Adrenal gland (tissue), 5 donors: Measurements from ENCODE around the gene PPFIA1.

Experiments used
- POLR2A ChIP-seq, 2 donors: fragments of 450-650 bp; IDR thresholded peaks; one replicate each; pipeline ENCODE4 v1.6.1; 2017; ENCODE audit warnings: antibody characterized with exemption in 2 of 2, mild to moderate bottlenecking in 2 of 2, moderate library complexity in 1 of 2
- TF ChIP-seq, protein P1 (sequence below), 6 experiments: fragments of 450-650 bp in 4 of 6; fragments of 200-600 bp in 2 of 6; sonication (generic) in 1 of 6; IDR thresholded peaks; 1 replicate in 5 of 6; 2 replicates in 1 of 6; pipeline versions ENCODE4 v1.5.1 to v1.8.0; 2016 to 2021; ENCODE audit warnings: antibody characterized with exemption in 6 of 6, mild to moderate bottlenecking in 2 of 6, moderate library complexity in 1 of 6
- donor health status: DM: no; HTN: no; CAD: no.

DNA sequence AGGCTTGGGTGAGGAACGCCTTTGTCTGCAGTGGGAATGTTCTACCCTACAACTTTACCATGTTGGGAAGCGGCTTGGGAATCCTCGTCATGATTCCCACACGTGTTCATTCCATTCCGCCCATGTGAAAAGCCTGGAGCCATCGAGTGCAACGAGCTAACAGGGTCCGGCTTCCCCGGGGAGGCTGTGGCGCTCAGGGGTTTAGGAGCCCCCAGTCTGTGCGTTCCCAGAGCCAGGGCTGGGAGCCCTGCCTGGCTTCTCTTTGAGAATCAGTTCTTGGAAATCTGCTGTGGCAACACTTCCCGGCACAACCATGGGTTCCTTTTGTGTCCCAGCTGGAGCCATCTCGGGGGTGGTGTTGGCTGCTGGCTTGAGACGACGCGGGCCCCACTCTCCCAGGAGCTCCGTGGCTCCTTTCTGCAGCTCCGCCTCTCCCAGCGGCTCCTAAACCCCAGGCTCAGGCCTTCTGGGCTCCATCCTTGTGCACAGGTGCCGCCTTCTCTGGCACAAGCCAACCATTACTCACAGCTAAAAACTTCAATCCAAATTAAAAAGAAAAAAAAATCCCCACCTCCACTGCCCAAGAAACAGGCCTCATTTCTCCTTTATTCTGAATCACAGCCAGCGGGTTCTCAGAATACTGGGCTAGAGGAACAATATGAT lies 18.7 kb upstream of the PPFIA1 start:
- TF ChIP-seq, protein P1, sequence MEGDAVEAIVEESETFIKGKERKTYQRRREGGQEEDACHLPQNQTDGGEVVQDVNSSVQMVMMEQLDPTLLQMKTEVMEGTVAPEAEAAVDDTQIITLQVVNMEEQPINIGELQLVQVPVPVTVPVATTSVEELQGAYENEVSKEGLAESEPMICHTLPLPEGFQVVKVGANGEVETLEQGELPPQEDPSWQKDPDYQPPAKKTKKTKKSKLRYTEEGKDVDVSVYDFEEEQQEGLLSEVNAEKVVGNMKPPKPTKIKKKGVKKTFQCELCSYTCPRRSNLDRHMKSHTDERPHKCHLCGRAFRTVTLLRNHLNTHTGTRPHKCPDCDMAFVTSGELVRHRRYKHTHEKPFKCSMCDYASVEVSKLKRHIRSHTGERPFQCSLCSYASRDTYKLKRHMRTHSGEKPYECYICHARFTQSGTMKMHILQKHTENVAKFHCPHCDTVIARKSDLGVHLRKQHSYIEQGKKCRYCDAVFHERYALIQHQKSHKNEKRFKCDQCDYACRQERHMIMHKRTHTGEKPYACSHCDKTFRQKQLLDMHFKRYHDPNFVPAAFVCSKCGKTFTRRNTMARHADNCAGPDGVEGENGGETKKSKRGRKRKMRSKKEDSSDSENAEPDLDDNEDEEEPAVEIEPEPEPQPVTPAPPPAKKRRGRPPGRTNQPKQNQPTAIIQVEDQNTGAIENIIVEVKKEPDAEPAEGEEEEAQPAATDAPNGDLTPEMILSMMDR (IDR thresholded peaks at IDR 0.05) = no peak
- no peak for TF ChIP-seq POLR2A (IDR thresholded peaks at IDR 0.05)
